GM10266 (cell line): Measurements from ENCODE around the gene NEK5.
"Not testable (repeated sequence)": the region's sequence is repeated elsewhere in the genome, so short reads cannot be mapped to it uniquely, and the experiment has no call there.

Source experiments
- DNase-seq: peaks from one replicate; pipeline ENCODE4 v3.0.0; 2012; ENCODE audit errors: extremely low spot score
- TF ChIP-seq, protein P1 (sequence below): IDR thresholded peaks from 2 replicates; pipeline ENCODE4 v1.5.1; 2012; ENCODE audit warnings: mild to moderate bottlenecking, low read depth; ENCODE audit not compliant: control insufficient read depth, insufficient read depth; ENCODE audit errors: missing control alignments

Gene NEK5

DNA sequence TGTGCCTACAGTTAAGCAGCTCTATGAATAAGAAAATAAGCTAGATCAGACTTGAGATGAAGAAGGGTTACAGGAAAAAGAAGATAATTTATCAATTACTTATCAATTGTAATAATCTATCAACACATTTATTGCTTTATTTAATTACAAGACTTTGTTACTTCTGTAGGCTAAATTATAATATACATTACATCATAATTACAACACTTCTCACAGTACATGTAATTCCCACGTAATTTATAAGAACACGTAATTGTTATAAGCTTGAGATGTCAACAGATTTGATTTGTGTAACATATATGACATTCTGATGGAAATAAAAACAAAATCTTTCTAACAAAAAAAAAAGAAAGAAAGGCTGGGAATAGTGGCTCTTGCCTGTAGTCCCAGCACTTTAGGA, 36.8 kb downstream of the NEK5 start:
- TF ChIP-seq, protein P1, sequence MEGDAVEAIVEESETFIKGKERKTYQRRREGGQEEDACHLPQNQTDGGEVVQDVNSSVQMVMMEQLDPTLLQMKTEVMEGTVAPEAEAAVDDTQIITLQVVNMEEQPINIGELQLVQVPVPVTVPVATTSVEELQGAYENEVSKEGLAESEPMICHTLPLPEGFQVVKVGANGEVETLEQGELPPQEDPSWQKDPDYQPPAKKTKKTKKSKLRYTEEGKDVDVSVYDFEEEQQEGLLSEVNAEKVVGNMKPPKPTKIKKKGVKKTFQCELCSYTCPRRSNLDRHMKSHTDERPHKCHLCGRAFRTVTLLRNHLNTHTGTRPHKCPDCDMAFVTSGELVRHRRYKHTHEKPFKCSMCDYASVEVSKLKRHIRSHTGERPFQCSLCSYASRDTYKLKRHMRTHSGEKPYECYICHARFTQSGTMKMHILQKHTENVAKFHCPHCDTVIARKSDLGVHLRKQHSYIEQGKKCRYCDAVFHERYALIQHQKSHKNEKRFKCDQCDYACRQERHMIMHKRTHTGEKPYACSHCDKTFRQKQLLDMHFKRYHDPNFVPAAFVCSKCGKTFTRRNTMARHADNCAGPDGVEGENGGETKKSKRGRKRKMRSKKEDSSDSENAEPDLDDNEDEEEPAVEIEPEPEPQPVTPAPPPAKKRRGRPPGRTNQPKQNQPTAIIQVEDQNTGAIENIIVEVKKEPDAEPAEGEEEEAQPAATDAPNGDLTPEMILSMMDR, result no peak
- DNase-seq, result no peak

- no peak for DNase-seq
- TF ChIP-seq, protein P1, result no peak
These were observed 37.4 kb downstream of the NEK5 start for GRCh38 chr13:52091473-52091872.

- TF ChIP-seq, protein P1, result no peak
- DNase-seq, result no peak
These were observed 43.5 kb downstream of the NEK5 start for GRCh38 chr13:52085421-52085820.

- DNase-seq, result not testable (repeated sequence)
These were observed 43.9 kb downstream of the NEK5 start for GRCh38 chr13:52084981-52085380.

GRCh38 chr13:52082601-52083000, 46.3 kb downstream of the NEK5 start:
- TF ChIP-seq, protein P1, result no peak
- no peak for DNase-seq

DNA sequence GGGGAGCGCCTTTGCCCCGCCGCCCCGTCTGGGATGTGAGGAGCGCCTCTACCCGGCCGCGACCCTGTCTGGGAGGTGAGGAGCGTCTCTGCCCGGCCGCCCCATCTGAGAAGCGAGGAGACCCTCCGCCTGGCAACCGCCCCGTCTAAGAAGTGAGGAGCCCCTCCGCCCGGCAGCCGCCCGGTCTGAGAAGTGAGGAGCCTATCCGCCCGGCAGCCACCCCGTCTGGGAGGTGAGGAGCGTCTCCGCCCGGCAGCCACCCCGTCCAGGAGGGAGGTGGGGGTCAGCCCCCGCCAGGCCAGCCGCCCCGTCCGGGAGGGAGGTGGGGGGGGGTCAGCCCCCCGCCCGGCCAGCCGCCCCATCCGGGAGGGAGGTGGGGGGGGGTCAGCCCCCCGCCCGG, 49.0 kb downstream of the NEK5 start:
- not testable (repeated sequence) for DNase-seq

GRCh38 chr13:52070929-52071523, 57.8 kb downstream of the NEK5 start:
- DNase-seq, result peak; percentile 38
- TF ChIP-seq, protein P1, result peak; percentile 9

GRCh38 chr13:52067237-52067636, 61.6 kb downstream of the NEK5 start:
- DNase-seq, result no peak
- TF ChIP-seq, protein P1, result no peak
